HepG2 (cell line): Measurements from ENCODE around the gene B3GNT7. TPM values are rescaled to one million over a fixed set of nuclear protein-coding genes. Genes with fewer than 3 reads are reported as not detected.

Source experiments
- ATF7-NPFF ChIP-seq: sonication (generic); formaldehyde crosslinking; IDR thresholded peaks from 2 replicates; pipeline ENCODE4 v1.8.1; 2023; ENCODE audit warnings: mild to moderate bottlenecking, low read depth, missing genetic modification reagents, moderate library complexity
- CBFB ChIP-seq: sonication (generic); formaldehyde crosslinking; IDR thresholded peaks from 2 replicates; pipeline ENCODE4 v1.4.0; 2020; ENCODE audit warnings: missing genetic modification reagents
- CHCHD3 ChIP-seq: sonication (generic); formaldehyde crosslinking; IDR thresholded peaks from 2 replicates; pipeline ENCODE4 v1.8.0; 2022; ENCODE audit warnings: mild to moderate bottlenecking, missing genetic modification reagents, moderate library complexity
- CREM ChIP-seq, 2 experiments: sonication (generic) in 1 of 2; formaldehyde crosslinking in 1 of 2; IDR thresholded peaks; 2 replicates each; pipeline versions ENCODE4 v1.4.0 to v1.6.1; 2016 to 2020; ENCODE audit warnings: antibody characterized with exemption in 1 of 2, mild to moderate bottlenecking in 1 of 2, missing genetic modification reagents in 1 of 2
- EP300 ChIP-seq, 3 experiments: sonication (generic) in 1 of 3; formaldehyde crosslinking in 1 of 3; IDR thresholded peaks; 2 replicates each; pipeline versions ENCODE4 v1.5.1 to v1.6.1; 2011 to 2020; ENCODE audit warnings: low read depth in 2 of 3, low read length in 2 of 3, borderline replicate concordance in 1 of 3, improper control_type of control experiment in 1 of 3, mild to moderate bottlenecking in 1 of 3, missing genetic modification reagents in 1 of 3, moderate library complexity in 1 of 3
- GABPA ChIP-seq, 2 experiments: IDR thresholded peaks; 2 replicates each; pipeline ENCODE4 v1.6.1; 2011 to 2016; ENCODE audit warnings: low read depth in 2 of 2, low read length in 1 of 2, missing biosample characterization in 1 of 2, missing genetic modification characterization in 1 of 2
- HMGXB4 ChIP-seq, 2 experiments: sonication (generic) in 1 of 2; formaldehyde crosslinking in 1 of 2; IDR thresholded peaks; 2 replicates each; pipeline versions ENCODE4 v1.4.0 to v1.6.1; 2018 to 2020; ENCODE audit warnings: missing genetic modification reagents in 2 of 2, borderline replicate concordance in 1 of 2, low read depth in 1 of 2, mild to moderate bottlenecking in 1 of 2, missing biosample characterization in 1 of 2
- MAFF ChIP-seq: IDR thresholded peaks from 2 replicates; pipeline ENCODE4 v1.6.1; 2011; ENCODE audit warnings: low read depth, low read length, improper control_type of control experiment
- MAX ChIP-seq: IDR thresholded peaks from 2 replicates; pipeline ENCODE4 v1.6.1; 2012; ENCODE audit warnings: inconsistent platforms
- NFE2 ChIP-seq: sonication (generic); formaldehyde crosslinking; IDR thresholded peaks from 2 replicates; pipeline ENCODE4 v1.4.0; 2020; ENCODE audit warnings: missing genetic modification reagents
- NFE2L2 ChIP-seq: fragments of 150-350 bp; IDR thresholded peaks from 2 replicates; pipeline ENCODE4 v1.6.1; 2014; ENCODE audit warnings: low read length
- NR2C2 ChIP-seq: sonication (generic); formaldehyde crosslinking; IDR thresholded peaks from 2 replicates; pipeline ENCODE4 v1.4.0; 2020; ENCODE audit warnings: missing genetic modification reagents, mild to moderate bottlenecking, moderate library complexity, borderline replicate concordance
- POLR2A ChIP-seq, 2 experiments: IDR thresholded peaks; 2 replicates each; pipeline ENCODE4 v1.6.1; 2011; ENCODE audit warnings: low read depth in 2 of 2, low read length in 2 of 2, mild to moderate bottlenecking in 1 of 2, moderate library complexity in 1 of 2; ENCODE audit not compliant: insufficient read depth in 1 of 2
- RAD51 ChIP-seq: fragments of 450-650 bp; IDR thresholded peaks from 2 replicates; pipeline ENCODE4 v1.6.1; 2016; ENCODE audit warnings: borderline replicate concordance
- RFXANK ChIP-seq: IDR thresholded peaks from 2 replicates; pipeline ENCODE4 v1.6.1; 2016
- SAP130 ChIP-seq: IDR thresholded peaks from 2 replicates; pipeline ENCODE4 v1.6.1; 2016; ENCODE audit warnings: low read depth
- ZFY ChIP-seq: sonication (generic); formaldehyde crosslinking; IDR thresholded peaks from 2 replicates; pipeline ENCODE4 v1.4.0; 2020; ENCODE audit warnings: missing genetic modification reagents
- ZNF124 ChIP-seq: sonication (generic); formaldehyde crosslinking; IDR thresholded peaks from 2 replicates; pipeline ENCODE4 v1.4.0; 2020; ENCODE audit warnings: missing genetic modification reagents
- ZNF292 ChIP-seq: sonication (generic); formaldehyde crosslinking; IDR thresholded peaks from 2 replicates; pipeline ENCODE4 v1.8.1; 2022; ENCODE audit warnings: mild to moderate bottlenecking, low read depth, missing genetic modification reagents, borderline replicate concordance
- ZNF350 ChIP-seq: sonication (generic); formaldehyde crosslinking; IDR thresholded peaks from 2 replicates; pipeline ENCODE4 v1.4.0; 2020; ENCODE audit warnings: mild to moderate bottlenecking, low read depth, missing genetic modification reagents, borderline replicate concordance
- ZNF501 ChIP-seq: sonication (generic); formaldehyde crosslinking; IDR thresholded peaks from 2 replicates; pipeline ENCODE4 v1.5.1; 2020; ENCODE audit warnings: mild to moderate bottlenecking, moderate library complexity, missing genetic modification reagents
- ZNF724P ChIP-seq: sonication (generic); formaldehyde crosslinking; IDR thresholded peaks from 2 replicates; pipeline ENCODE4 v1.8.0; 2022; ENCODE audit warnings: missing genetic modification reagents, borderline replicate concordance
- polyA plus RNA-seq, 8 experiments: library from polyadenylated mRNA; depleted of rRNA in 3 of 8; stranded (reverse) in 7 of 8; unstranded in 1 of 8; fragments of >200 nt; fragmentation: Illumina TruSeq in 4 of 8; extraction: Trizol in 4 of 8; gene quantifications; 2 replicates each; pipeline versions ENCODE4 v1.2.1 to v1.2.3, GENCODE V29; 2011 to 2016; ENCODE audit warnings: low read depth in 4 of 8, missing spikeins in 1 of 8, mixed read lengths in 1 of 8; ENCODE audit not compliant: insufficient read depth in 1 of 8
- total RNA-seq, 5 experiments: library from RNA; depleted of rRNA; stranded (reverse); fragments of >200 nt; fragmentation: Illumina TruSeq; extraction: Trizol; gene quantifications; 2 replicates each; pipeline ENCODE4 v1.2.3, GENCODE V29; 2016; ENCODE audit warnings: low read depth in 1 of 5
- TF ChIP-seq, protein P1 (sequence below): sonication (generic); IDR thresholded peaks from 2 replicates; pipeline ENCODE4 v1.6.1; 2016; ENCODE audit warnings: low read depth, borderline replicate concordance
- TF ChIP-seq, protein P2 (sequence below): IDR thresholded peaks from 2 replicates; pipeline ENCODE4 v1.6.1; 2012; ENCODE audit warnings: low read depth, low read length, improper control_type of control experiment

Gene B3GNT7
- total and polyA plus RNA-seq, 2 of the 13 experiments (the other 11 are each of a cell fraction or from before 2014, with no cell fraction given) = 0.04 to 0.24 TPM

DNA sequence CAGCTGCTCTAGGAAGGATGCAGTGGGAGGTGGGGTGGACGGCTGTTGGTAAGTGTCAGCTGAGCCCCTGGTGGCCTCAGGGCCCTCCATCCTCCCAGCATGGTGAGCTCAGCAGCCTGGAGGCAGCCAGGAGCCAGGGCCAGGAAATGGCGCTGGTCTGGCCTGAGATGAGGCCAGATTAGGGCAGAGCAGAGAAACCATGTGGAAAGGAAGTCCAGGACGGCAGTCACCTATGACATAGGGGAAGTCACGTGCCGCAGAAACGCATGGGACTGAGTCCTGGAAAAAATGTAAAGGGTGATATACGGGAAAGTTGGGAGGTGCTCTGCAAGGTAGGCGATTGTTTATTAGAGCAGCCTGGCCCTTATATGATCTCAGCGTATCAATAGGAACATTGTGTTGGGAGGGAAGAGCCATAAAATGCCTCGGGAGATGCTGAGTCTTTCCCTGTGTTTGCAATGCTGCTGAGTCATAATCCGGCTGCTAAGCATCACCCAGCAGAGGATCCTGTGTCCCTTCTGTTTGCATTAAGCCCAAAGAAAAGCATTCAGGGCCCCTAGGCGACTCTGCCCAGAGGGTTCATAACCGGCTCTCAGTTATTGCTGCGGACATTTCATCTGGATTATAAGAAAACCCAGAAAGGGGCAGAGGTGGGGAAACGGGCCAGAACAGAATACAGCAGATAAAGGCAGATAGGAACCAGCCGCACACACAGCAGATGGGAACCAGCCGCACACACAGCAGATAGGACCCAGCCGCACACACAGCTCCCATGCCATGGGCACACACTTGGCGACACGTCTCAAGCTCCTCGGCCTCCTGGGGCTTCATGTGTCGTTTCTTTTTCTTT is 30.3 kb upstream of the B3GNT7 start (continued):
- TF ChIP-seq HMGXB4 (CRISPR knock-in tag; IDR thresholded peaks at IDR 0.05; ENCODE audit: borderline replicate concordance in 1 of 2, low read depth in 1 of 2) = no peak
- TF ChIP-seq ZNF292 (CRISPR knock-in tag) = peak; percentile 12; the same call in 1 of the 2 replicates
- TF ChIP-seq NR2C2 (CRISPR knock-in tag) = no peak
- TF ChIP-seq GABPA (IDR thresholded peaks at IDR 0.05; ENCODE audit: low read depth, low read length) = no peak
- TF ChIP-seq GABPA (CRISPR knock-in tag; IDR thresholded peaks at IDR 0.05; ENCODE audit: low read depth) = peak; percentile 60
- 0 out of 2 replicates have a peak, but pooled peaks have one; percentile 38 for TF ChIP-seq MAX
- TF ChIP-seq EP300 (IDR thresholded peaks at IDR 0.05; ENCODE audit: low read depth in 2 of 2, low read length in 2 of 2) = peak in 1 of 2 experiments; percentile 69; a peak in 2 of 4 replicates
- TF ChIP-seq EP300 (CRISPR knock-in tag; IDR thresholded peaks at IDR 0.05; ENCODE audit: borderline replicate concordance) = no peak; the same call in 1 of the 2 replicates
- 0 out of 2 replicates have a peak, but pooled peaks have one; percentile 20 for TF ChIP-seq RFXANK (CRISPR knock-in tag)
- TF ChIP-seq RAD51 = 0 out of 2 replicates have a peak, but pooled peaks have one; percentile 42
- peak; percentile 56 for TF ChIP-seq ZNF501 (CRISPR knock-in tag)
- TF ChIP-seq ZNF724P (CRISPR knock-in tag) = peak; percentile 46; the same call in 1 of the 2 replicates
- 0 out of 2 replicates have a peak, but pooled peaks have one; percentile 46 for TF ChIP-seq ZNF124 (CRISPR knock-in tag)
- peak; percentile 89 for TF ChIP-seq MAFF
- 0 out of 2 replicates have a peak, but pooled peaks have one; percentile 24 for TF ChIP-seq ATF7-NPFF
- TF ChIP-seq NFE2L2 = peak; percentile 97
- peak; percentile 45; the same call in 1 of the 2 replicates for TF ChIP-seq CBFB
- TF ChIP-seq ZNF350 (CRISPR knock-in tag) = peak; percentile 42; the same call in 1 of the 2 replicates
- 0 out of 2 replicates have a peak, but pooled peaks have one; percentile 45 for TF ChIP-seq CHCHD3 (CRISPR knock-in tag)
- TF ChIP-seq SAP130 (CRISPR knock-in tag) = peak; percentile 72
- TF ChIP-seq CREM (IDR thresholded peaks at IDR 0.05) = 0 out of 2 replicates have a peak, but pooled peaks have one; percentile 24
- TF ChIP-seq CREM (CRISPR knock-in tag; IDR thresholded peaks at IDR 0.05) = no peak
- TF ChIP-seq ZFY (CRISPR knock-in tag) = 0 out of 2 replicates have a peak, but pooled peaks have one; percentile 14
- TF ChIP-seq, protein P1, sequence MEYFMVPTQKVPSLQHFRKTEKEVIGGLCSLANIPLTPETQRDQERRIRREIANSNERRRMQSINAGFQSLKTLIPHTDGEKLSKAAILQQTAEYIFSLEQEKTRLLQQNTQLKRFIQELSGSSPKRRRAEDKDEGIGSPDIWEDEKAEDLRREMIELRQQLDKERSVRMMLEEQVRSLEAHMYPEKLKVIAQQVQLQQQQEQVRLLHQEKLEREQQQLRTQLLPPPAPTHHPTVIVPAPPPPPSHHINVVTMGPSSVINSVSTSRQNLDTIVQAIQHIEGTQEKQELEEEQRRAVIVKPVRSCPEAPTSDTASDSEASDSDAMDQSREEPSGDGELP = peak; percentile 35; the same call in 1 of the 2 replicates
- TF ChIP-seq, protein P2, sequence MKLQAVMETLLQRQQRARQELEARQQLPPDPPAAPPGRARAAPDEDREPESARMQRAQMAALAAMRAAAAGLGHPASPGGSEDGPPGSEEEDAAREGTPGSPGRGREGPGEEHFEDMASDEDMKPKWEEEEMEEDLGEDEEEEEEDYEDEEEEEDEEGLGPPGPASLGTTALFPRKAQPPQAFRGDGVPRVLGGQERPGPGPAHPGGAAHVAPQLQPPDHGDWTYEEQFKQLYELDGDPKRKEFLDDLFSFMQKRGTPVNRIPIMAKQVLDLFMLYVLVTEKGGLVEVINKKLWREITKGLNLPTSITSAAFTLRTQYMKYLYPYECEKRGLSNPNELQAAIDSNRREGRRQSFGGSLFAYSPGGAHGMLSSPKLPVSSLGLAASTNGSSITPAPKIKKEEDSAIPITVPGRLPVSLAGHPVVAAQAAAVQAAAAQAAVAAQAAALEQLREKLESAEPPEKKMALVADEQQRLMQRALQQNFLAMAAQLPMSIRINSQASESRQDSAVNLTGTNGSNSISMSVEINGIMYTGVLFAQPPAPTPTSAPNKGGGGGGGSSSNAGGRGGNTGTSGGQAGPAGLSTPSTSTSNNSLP = peak; percentile 52; the same call in 1 of the 2 replicates
- TF ChIP-seq NFE2 (CRISPR knock-in tag) = peak; percentile 96
- TF ChIP-seq POLR2A (IDR thresholded peaks at IDR 0.05; ENCODE audit: insufficient read depth in 1 of 2, low read depth in 2 of 2, low read length in 2 of 2) = 0 out of 4 replicates have a peak, but pooled peaks of 1 of the 2 experiments have one; percentile 37
